Aorta (tissue), 5 donors: ENCODE data around the gene LHB. TPM values are rescaled to one million over a fixed set of nuclear protein-coding genes. Genes with fewer than 3 reads are reported as not detected.
"Not testable (repeated sequence)": the region's sequence is repeated elsewhere in the genome, so short reads cannot be mapped to it uniquely, and the experiment has no call there.

Experiments
- ATAC-seq: fragments of 200-7000 bp; cut with Tn5 transposase; one replicate; pipeline ENCODE4 v1.9.1; 2022; ENCODE audit warnings: moderate library complexity; ENCODE audit not compliant: low FRiP score
- DNase-seq, 2 donors: peaks; one replicate each; pipeline ENCODE4 v3.0.0-alpha.2; 2020
- H3K27ac ChIP-seq, 2 donors: one replicate each; pipeline ENCODE4 v1.5.1; 2013; ENCODE audit warnings: low read length in 2 of 2, mild to moderate bottlenecking in 2 of 2, moderate library complexity in 2 of 2, control low read depth in 1 of 2, inconsistent platforms in 1 of 2, low read depth in 1 of 2
- H3K27me3 ChIP-seq, 2 donors: one replicate each; pipeline ENCODE4 v1.6.1; 2013; ENCODE audit warnings: control low read depth in 1 of 2, low read length in 1 of 2, mild to moderate bottlenecking in 1 of 2, moderate library complexity in 1 of 2; ENCODE audit not compliant: insufficient read depth in 2 of 2, control insufficient read depth in 1 of 2
- H3K36me3 ChIP-seq, 2 donors: one replicate each; pipeline ENCODE4 v1.6.1; 2013; ENCODE audit warnings: control low read depth in 1 of 2, low read length in 1 of 2, mild to moderate bottlenecking in 1 of 2; ENCODE audit not compliant: insufficient read depth in 2 of 2, control insufficient read depth in 1 of 2
- H3K4me1 ChIP-seq, 2 donors: one replicate each; pipeline ENCODE4 v1.6.1; 2013; ENCODE audit warnings: low read length in 2 of 2, control low read depth in 1 of 2, mild to moderate bottlenecking in 1 of 2, moderate library complexity in 1 of 2; ENCODE audit not compliant: insufficient read depth in 2 of 2, control insufficient read depth in 1 of 2
- H3K4me3 ChIP-seq, 2 donors: one replicate each; pipeline ENCODE4 v1.5.1; 2013; ENCODE audit warnings: low read length in 2 of 2, control low read depth in 1 of 2, mild to moderate bottlenecking in 1 of 2
- H3K9me3 ChIP-seq: one replicate; pipeline ENCODE4 v1.6.1; 2013; ENCODE audit warnings: mild to moderate bottlenecking, low read length; ENCODE audit not compliant: control insufficient read depth
- WGBS, 2 donors: extraction: QIAGEN DNeasy Blood & Tissue Kit; methylation state at CpG; one replicate each; pipeline ENCODE4 v1.1.7; 2013; 5-methylcytosine and 5-hydroxymethylcytosine counted together
- intact Hi-C, 2 donors: fragments of 100-400 bp; cut with DNase I; formaldehyde crosslinking; loops; one replicate each; pipeline versions ENCODE4 v1.14.2 to v1.15.0; 2022
- polyA plus RNA-seq, 2 donors: library from polyadenylated mRNA; stranded (reverse); fragments of 200-250 nt; gene quantifications; one replicate each; pipeline ENCODE4 v1.2.3, GENCODE V29; 2013
- total RNA-seq, 2 donors: library from RNA; stranded (reverse); fragmentation: NEBNext Ultra II Directional; extraction: Animal tissue kit (Norgen Biotek cat#: 25700); gene quantifications; one replicate each; pipeline ENCODE4 v1.2.1, GENCODE V29; 2021
- donor health status: healthy with polysubstance abuse.
- donor health status: Bipolar disorder and iron deficiency.
- donor health status: DM: no; HTN: no; CAD: no.
- donor health status: DM: no; HTN: no; CAD: no.
- donor health status: DM: yes; HTN: yes; CAD: no.

LHB gene
- total and polyA plus RNA-seq, 4 donors: 0.84 to 2.2 (median 1.8) TPM; not detected in 1

DNA sequence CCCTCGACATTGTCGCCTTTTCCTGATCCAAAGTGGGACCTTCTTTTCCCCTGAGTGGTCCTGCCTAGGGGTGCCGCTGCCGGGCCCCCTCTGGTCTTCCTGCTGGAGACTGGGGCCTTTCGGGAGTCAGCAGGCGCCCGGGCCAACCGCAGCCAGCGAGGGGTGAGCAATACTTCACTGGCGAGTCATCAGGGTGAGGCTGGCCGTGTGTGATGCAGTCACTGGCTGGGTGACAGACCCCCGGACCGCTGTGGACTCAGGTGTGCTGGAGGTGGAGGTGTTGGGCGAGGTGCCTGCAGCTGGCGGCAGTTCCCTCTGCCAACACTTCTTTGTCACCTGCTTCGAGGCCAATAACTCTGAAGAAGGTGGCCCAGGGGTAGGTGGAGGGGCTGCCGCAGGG lies 25.3 kb upstream of the LHB start:
- Histone ChIP-seq H3K36me3 (no peaks in the 10 kb centered on the region), H3K4me3 (no peak overlapping the region), H3K4me1 (no peaks in the 10 kb centered on the region), H3K27me3 (no peaks in the 10 kb centered on the region), H3K9me3 (no peaks in the 10 kb centered on the region), H3K27ac (no peak overlapping the region)
- intact Hi-C loops: no loop called here
- no peak for DNase-seq
- ATAC-seq: no peak
- 74 to 75% methylated on average over 17 of the region's 17 CpGs for WGBS, 2 donors

DNA sequence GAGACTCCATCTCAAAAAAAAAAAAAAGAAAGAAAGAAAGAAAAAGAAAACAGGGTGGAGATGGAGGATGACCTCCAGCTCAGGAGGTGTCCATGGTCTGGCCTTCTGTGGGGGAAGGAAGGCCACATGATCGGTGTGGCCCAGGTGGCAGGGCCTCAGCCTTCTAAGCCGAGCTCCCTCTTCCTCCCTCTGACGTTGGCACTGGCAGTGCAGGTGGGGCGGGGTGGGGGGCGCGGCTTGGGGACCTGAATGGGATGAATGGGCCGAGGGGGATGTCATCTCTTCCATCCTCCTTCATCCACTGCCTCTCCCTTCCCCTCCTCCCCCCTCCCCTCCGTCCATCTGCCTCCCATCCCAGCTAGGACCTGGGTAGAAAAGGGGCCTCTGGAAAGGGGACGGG lies 22.8 kb upstream of the LHB start:
- H3K27me3 ChIP-seq, H3K27ac ChIP-seq, H3K4me1 ChIP-seq, intact Hi-C loops, DNase-seq, H3K9me3 ChIP-seq, H3K4me3 ChIP-seq, ATAC-seq, H3K36me3 ChIP-seq: not testable (repeated sequence)
- WGBS, 2 donors: 73 to 79% methylated on average over 6 to 9 of the region's 9 CpGs

DNA sequence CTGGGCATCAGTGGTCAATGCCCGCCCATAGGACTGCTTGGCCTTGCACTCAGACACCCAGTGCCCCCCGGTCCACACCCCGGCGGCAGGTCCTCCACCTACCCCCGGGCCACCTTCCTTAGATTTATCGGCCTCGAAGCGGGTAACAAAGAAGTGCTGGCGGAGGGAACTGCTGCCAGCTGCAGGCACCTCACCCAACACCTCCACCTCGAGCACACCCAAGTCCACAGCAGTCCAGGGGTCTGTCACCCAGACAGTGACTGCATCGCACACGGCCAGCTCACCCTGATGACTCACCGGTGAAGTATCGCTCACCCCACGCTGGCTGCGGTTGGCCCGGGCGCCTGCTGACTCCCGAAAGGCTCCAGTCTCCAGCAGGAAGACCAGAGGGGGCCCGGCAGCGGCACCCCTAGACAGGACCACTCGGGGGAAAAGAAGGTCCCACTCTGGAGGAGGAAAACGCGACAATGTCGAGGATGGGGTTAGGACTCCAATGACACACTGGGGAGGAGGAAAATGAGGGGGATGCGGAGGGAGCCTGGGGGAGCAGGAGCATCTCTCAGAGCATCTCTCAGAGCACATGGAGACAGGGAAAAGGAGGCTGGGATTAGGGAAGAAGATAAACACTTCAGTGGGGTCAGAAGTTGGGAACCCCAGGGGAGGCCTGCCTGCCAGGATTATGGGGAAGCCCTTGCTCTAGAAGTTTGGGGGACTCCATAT lies 21.8 kb upstream of the LHB start:
- H3K4me3 ChIP-seq, H3K4me1 ChIP-seq, DNase-seq, ATAC-seq, H3K27ac ChIP-seq, H3K9me3 ChIP-seq, intact Hi-C loops, H3K27me3 ChIP-seq, H3K36me3 ChIP-seq: not testable (repeated sequence)
- WGBS, 2 donors: 82 to 88% methylated on average over 25 to 26 of the region's 26 CpGs

DNA sequence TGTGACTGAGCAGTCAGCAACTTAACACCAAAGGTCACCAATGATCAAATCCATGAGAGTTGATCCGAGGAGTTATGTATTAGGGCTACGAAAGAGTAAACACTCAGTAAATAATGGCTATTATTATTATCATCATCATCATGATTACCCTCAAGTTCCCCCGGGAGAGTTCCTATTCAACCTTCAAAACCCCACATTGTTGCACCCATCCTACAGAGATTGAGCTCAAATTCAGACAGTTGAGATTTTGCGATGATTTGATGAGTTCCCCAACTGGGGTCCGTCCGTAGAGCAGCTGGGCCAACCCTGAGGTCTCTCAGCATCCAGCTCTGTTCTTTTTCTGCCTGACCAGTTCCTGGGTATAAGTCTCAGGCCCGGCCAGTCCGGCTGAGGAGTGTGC lies 21.2 kb upstream of the LHB start:
- H3K36me3 ChIP-seq, H3K27ac ChIP-seq, ATAC-seq, H3K4me3 ChIP-seq, H3K4me1 ChIP-seq, intact Hi-C loops, H3K27me3 ChIP-seq, DNase-seq, H3K9me3 ChIP-seq: not testable (repeated sequence)
- 90% methylated on average over 5 to 7 of the region's 8 CpGs for WGBS, 2 donors

DNA sequence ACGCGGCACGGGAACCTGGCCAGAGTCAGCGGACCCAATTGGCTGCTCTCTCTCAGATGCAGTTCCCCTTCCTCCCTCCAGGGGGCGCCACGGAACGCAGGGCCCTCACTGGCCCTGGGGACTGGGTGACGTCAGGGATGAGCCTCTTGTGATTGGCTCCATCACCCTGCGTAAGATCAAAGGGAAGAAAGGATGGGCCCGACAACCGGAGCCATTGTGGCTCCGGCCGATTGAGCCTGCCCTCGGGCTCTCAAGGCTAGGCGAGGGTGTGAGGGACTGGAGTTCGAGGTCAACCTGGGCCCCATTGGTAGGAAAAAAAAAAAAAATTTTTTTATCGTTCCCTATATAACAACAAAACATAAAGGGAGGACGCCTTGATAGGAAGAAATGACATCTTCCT lies 19.9 kb upstream of the LHB start, which contains the start of gene CGB1:
Gene CGB1, minus strand, starts transcription at position 81 of the 400 bp plus-strand sequence. CDS start 184 bp downstream, outside the sequence.
- H3K27me3 ChIP-seq, H3K4me3 ChIP-seq, intact Hi-C loops, H3K9me3 ChIP-seq, H3K36me3 ChIP-seq, DNase-seq, H3K27ac ChIP-seq, ATAC-seq, H3K4me1 ChIP-seq: not testable (repeated sequence)
- 53 to 55% methylated on average over 14 to 18 of the region's 18 CpGs for WGBS, 2 donors

DNA sequence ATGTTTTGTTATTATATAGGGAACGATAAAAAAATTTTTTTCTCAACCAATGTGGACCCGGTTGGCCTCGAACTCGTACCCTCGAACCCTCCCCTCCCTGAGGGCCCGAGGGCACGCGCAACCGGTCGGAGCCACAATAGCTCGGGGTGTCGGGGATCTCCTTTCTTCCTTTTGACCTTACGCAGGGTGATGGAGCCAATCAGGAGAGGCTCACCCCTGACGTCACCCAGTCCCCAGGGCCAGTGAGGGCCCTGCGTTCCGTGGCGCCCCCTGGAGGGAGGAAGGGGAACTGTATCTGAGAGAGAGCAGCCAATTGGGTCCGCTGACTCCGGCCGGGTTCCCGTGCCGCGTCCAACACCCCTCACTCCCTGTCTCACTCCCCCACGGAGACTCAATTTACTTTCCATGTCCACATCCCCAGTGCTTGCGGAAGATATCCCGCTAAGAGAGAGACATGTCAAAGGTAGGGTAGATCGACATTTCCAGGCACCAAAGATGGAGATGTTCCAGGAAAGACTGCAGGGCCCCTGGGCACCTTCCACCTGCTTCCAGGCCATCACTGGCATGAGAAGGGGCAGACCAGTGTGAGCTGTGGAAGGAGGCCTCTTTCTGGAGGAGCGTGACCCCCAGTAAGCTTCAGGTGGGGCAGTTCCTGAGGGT lies 14.9 kb upstream of the LHB start, which contains the start of gene CGB2:
Gene CGB2, plus strand, starts transcription at position 249 of the 660 bp plus-strand sequence. Its CDS starts 206 bp downstream, at position 455.
- H3K4me3 ChIP-seq, H3K27ac ChIP-seq, DNase-seq, H3K27me3 ChIP-seq, H3K4me1 ChIP-seq, ATAC-seq, intact Hi-C loops, H3K9me3 ChIP-seq, H3K36me3 ChIP-seq: not testable (repeated sequence)
- 17 to 25% methylated on average over 25 to 28 of the region's 28 CpGs for WGBS, 2 donors

DNA sequence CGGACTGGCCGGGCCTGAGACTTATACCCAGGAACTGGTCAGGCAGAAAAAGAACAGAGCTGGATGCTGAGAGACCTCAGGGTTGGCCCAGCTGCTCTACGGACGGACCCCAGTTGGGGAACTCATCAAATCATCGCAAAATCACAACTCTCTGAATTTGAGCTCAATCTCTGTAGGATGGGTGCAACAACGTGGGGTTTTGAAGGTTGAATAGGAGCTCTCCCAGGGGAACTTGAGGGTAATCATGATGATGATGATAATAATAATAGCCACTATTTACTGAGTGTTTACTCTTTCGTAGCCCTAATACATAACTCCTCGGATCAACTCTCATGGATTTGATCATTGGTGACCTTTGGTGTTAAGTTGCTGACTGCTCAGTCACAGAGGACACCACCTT lies 13.4 kb upstream of the LHB start:
- H3K36me3 ChIP-seq, H3K4me3 ChIP-seq, H3K9me3 ChIP-seq, H3K27ac ChIP-seq, H3K27me3 ChIP-seq, intact Hi-C loops, DNase-seq, ATAC-seq, H3K4me1 ChIP-seq: not testable (repeated sequence)
- 91 to 96% methylated on average over 2 to 6 of the region's 8 CpGs for WGBS, 2 donors

DNA sequence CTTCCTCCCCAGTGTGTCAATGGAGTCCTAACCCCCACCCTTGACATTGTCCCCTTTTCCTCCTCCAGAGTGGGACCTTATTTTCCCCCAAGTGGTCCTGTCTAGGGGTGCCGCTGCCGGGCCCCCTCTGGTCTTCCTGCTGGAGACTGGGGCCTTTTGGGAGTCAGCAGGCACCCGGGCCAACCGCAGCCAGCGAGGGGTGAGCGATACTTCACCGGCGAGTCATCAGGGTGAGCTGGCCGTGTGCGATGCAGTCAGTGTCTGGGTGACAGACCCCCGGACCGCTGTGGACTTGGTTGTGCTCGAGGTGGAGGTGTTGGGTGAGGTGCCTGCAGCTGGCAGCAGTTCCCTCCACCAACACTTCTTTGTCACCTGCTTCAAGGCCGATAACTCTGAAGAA lies 12.9 kb upstream of the LHB start:
- DNase-seq, H3K9me3 ChIP-seq, H3K4me3 ChIP-seq, H3K27ac ChIP-seq, ATAC-seq, intact Hi-C loops, H3K4me1 ChIP-seq, H3K27me3 ChIP-seq, H3K36me3 ChIP-seq: not testable (repeated sequence)
- WGBS, 2 donors: 85 to 90% methylated on average over 12 to 14 of the region's 14 CpGs

DNA sequence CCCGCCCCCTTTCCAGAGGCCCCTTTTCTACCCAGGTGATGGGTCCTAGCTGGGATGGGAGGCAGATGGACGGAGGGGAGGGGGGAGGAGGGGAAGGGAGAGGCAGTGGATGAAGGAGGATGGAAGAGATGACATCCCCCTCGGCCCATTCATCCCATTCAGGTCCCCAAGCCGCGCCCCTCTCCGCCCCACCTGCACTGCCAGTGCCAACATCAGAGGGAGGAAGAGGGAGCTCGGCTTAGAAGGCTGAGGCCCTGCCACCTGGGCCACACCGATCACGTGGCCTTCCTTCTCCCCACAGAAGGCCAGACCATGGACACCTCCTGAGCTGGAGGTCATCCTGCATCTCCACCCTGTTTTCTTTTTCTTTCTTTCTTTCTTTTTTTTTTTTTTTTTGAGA lies 11.8 kb upstream of the LHB start:
- H3K27me3 ChIP-seq, H3K36me3 ChIP-seq, DNase-seq, ATAC-seq, H3K4me1 ChIP-seq, H3K9me3 ChIP-seq, intact Hi-C loops, H3K4me3 ChIP-seq, H3K27ac ChIP-seq: not testable (repeated sequence)
- 84 to 87% methylated on average over 4 to 9 of the region's 9 CpGs for WGBS, 2 donors
